ENCODE measurements around the gene CFHR2.
"Not testable (repeated sequence)": the region's sequence is repeated elsewhere in the genome, so short reads cannot be mapped to it uniquely, and the experiment has no call there.

The CFHR2 gene

GRCh38 chr1:196910215-196910614, 33.3 kb upstream of the CFHR2 start:
- H3K9me3 ChIP-seq (ENCODE audit: control insufficient read depth, insufficient read depth, low read length) = no peaks in the 10 kb centered on the region
- TF ChIP-seq EZH2phosphoT487 (IDR thresholded peaks at IDR 0.05; ENCODE audit: borderline replicate concordance, low read length) (no peak), CTCF (IDR thresholded peaks at IDR 0.05; ENCODE audit: low read depth, low read length, poor library complexity, severe bottlenecking) (no peak)
- H3K4me2 ChIP-seq (ENCODE audit: low read length) = no peak overlapping the region
- H3F3A ChIP-seq (ENCODE audit: control insufficient read depth, insufficient read depth) = no peaks in the 10 kb centered on the region
- H3K4me1 ChIP-seq (ENCODE audit: control insufficient read depth, low read length) = no peaks in the 10 kb centered on the region
- no peaks in the 10 kb centered on the region for H4K20me1 ChIP-seq (ENCODE audit: control insufficient read depth, insufficient read depth, low read depth, low read length)
- no peaks in the 10 kb centered on the region for H3K79me2 ChIP-seq (ENCODE audit: control insufficient read depth, low read length)
- no peaks in the 10 kb centered on the region for H3K27me3 ChIP-seq (ENCODE audit: control insufficient read depth, low read length)
- H3K36me3 ChIP-seq (ENCODE audit: control insufficient read depth, low read length) = no peaks in the 10 kb centered on the region
- no peaks in the 10 kb centered on the region for H3K9me2 ChIP-seq (replicated peaks; ENCODE audit: control insufficient read depth, low read length)
- no peak overlapping the region for H3K27ac ChIP-seq (ENCODE audit: low read depth, low read length)
- no peak overlapping the region for H3K4me3 ChIP-seq (ENCODE audit: low read length)

DNA sequence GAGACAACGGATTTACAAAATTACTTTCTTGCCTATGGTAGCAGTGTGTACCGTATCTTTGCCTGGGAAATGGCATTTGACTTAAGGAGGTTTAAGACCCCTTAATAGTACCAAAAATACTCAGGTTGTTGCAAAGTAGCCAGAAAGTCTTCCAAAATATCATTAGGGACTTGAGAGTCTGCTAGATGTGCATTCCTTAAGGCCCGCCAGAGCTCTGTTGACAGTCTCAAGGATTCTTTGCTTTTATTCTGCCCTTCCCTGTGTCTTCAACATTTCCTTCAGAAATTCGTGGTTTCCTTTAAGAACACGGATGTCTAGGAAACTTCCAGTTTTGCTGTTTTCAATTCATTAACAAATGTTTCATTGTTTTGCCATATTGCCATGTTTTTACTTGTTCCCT, 31.3 kb upstream of the CFHR2 start:
- not testable (repeated sequence) for H3K9me2 ChIP-seq (replicated peaks; ENCODE audit: control insufficient read depth, low read length); H3K27ac ChIP-seq (ENCODE audit: low read depth, low read length); H3K4me3 ChIP-seq (ENCODE audit: low read length); H4K20me1 ChIP-seq (ENCODE audit: control insufficient read depth, insufficient read depth, low read depth, low read length); H3K27me3 ChIP-seq (ENCODE audit: control insufficient read depth, low read length); H3F3A ChIP-seq (ENCODE audit: control insufficient read depth, insufficient read depth); H3K36me3 ChIP-seq (ENCODE audit: control insufficient read depth, low read length); H3K4me1 ChIP-seq (ENCODE audit: control insufficient read depth, low read length); H3K79me2 ChIP-seq (ENCODE audit: control insufficient read depth, low read length); H3K9me3 ChIP-seq (ENCODE audit: control insufficient read depth, insufficient read depth, low read length); H3K4me2 ChIP-seq (ENCODE audit: low read length)

GRCh38 chr1:196926839-196927238, 16.7 kb upstream of the CFHR2 start:
- not testable (repeated sequence) for H3K36me3 ChIP-seq (ENCODE audit: control insufficient read depth, low read length); H3K27me3 ChIP-seq (ENCODE audit: control insufficient read depth, low read length); H3K79me2 ChIP-seq (ENCODE audit: control insufficient read depth, low read length); H3K9me3 ChIP-seq (ENCODE audit: control insufficient read depth, insufficient read depth, low read length); H4K20me1 ChIP-seq (ENCODE audit: control insufficient read depth, insufficient read depth, low read depth, low read length); H3K4me1 ChIP-seq (ENCODE audit: control insufficient read depth, low read length); H3K4me2 ChIP-seq (ENCODE audit: low read length); H3K27ac ChIP-seq (ENCODE audit: low read depth, low read length); H3F3A ChIP-seq (ENCODE audit: control insufficient read depth, insufficient read depth); H3K4me3 ChIP-seq (ENCODE audit: low read length); H3K9me2 ChIP-seq (replicated peaks; ENCODE audit: control insufficient read depth, low read length)

DNA sequence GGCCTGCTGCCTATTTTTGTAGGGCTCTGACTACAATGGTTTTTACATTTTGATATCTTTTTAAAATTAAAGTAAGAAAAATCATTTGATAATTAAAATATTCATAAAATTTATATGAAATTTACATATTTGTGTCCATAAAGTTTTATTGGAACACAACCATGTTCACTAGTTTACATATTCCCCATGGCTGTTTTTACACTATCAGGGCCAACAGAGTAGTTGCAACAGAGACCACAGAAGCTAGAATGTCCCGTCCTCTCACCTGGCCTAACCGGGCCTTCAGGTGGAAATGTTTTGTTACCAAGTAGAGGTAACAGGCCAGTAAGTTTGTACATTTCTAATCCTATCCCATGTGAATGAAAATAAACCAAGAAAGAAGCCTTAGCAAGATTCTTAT, 10.7 kb upstream of the CFHR2 start:
- not testable (repeated sequence) for H3K9me2 ChIP-seq (replicated peaks; ENCODE audit: control insufficient read depth, low read length); H3K27me3 ChIP-seq (ENCODE audit: control insufficient read depth, low read length); H3K4me1 ChIP-seq (ENCODE audit: control insufficient read depth, low read length); H4K20me1 ChIP-seq (ENCODE audit: control insufficient read depth, insufficient read depth, low read depth, low read length); H3K4me3 ChIP-seq (ENCODE audit: low read length); H3K4me2 ChIP-seq (ENCODE audit: low read length); H3K27ac ChIP-seq (ENCODE audit: low read depth, low read length); H3F3A ChIP-seq (ENCODE audit: control insufficient read depth, insufficient read depth); H3K9me3 ChIP-seq (ENCODE audit: control insufficient read depth, insufficient read depth, low read length); H3K36me3 ChIP-seq (ENCODE audit: control insufficient read depth, low read length); H3K79me2 ChIP-seq (ENCODE audit: control insufficient read depth, low read length)

DNA sequence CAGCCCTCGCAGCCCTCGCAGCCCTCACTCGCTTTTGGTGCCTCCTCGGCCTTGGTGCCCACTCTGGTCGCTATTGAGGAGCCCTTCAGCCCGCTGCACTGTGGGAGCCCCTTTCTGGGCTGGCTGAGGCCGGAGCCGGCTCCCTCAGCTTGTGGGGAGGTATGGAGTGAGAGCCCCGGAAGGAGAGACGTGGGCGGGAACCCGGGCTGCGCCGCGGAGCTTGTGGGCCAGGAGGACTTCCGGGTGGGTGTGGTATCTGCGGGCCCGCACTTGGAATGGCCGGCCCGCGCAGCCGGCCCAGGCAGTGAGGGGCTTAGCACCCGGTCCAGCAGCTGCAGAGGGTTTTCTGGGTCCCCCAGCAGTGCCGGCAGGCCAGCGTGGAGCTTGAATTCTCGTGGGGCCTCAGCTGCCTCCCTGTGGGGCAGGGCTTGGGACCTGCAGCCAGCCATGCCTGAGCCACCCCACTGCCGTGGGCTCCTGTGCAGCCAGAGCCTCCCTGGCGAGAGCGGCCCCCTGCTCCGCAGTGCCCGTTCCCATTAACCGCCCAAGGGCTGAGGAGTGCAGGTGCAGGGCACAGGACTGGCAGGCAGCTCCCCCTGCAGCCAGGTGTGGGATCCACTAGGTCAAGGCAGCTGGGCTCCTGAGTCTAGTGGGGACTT, 9.9 kb upstream of the CFHR2 start:
- TF ChIP-seq EZH2phosphoT487 (IDR thresholded peaks at IDR 0.05; ENCODE audit: borderline replicate concordance, low read length) (no peak), CTCF (IDR thresholded peaks at IDR 0.05; ENCODE audit: low read depth, low read length, poor library complexity, severe bottlenecking) (no peak)
- no peaks in the 10 kb centered on the region for H3K9me2 ChIP-seq (replicated peaks; ENCODE audit: control insufficient read depth, low read length)
- no peaks in the 10 kb centered on the region for H4K20me1 ChIP-seq (ENCODE audit: control insufficient read depth, insufficient read depth, low read depth, low read length)
- H3K27ac ChIP-seq (ENCODE audit: low read depth, low read length) = no peak overlapping the region
- H3K79me2 ChIP-seq (ENCODE audit: control insufficient read depth, low read length) = no peaks in the 10 kb centered on the region
- no peaks in the 10 kb centered on the region for H3K27me3 ChIP-seq (ENCODE audit: control insufficient read depth, low read length)
- no peak overlapping the region for H3K4me3 ChIP-seq (ENCODE audit: low read length)
- H3F3A ChIP-seq (ENCODE audit: control insufficient read depth, insufficient read depth) = no peaks in the 10 kb centered on the region
- H3K36me3 ChIP-seq (ENCODE audit: control insufficient read depth, low read length) = no peaks in the 10 kb centered on the region
- no peaks in the 10 kb centered on the region for H3K9me3 ChIP-seq (ENCODE audit: control insufficient read depth, insufficient read depth, low read length)
- H3K4me1 ChIP-seq (ENCODE audit: control insufficient read depth, low read length) = no peaks in the 10 kb centered on the region
- H3K4me2 ChIP-seq (ENCODE audit: low read length) = no peak overlapping the region

DNA sequence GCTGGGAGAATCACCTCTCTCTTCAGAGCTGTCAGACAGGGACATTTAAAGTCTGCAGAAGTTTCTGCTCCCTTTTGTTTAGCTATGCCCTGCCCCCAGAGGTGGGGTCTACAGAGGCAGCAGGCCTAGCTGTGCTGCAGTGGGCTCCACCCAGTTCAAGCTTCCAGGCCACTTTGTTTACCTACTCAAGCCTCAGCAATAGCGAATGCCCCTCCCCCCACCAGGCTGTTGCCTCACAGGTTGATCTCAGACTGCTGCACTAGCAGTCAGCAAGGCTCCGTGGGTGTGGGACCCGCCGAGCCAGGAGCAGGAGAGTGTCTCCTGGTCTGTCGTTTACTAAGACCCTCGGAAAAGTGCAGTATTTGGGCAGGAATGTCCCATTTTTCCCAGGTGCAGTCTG, 2.1 kb upstream of the CFHR2 start:
- not testable (repeated sequence) for H3K36me3 ChIP-seq (ENCODE audit: control insufficient read depth, low read length); H3K9me3 ChIP-seq (ENCODE audit: control insufficient read depth, insufficient read depth, low read length); H3K4me2 ChIP-seq (ENCODE audit: low read length); H3K27ac ChIP-seq (ENCODE audit: low read depth, low read length); H3K4me3 ChIP-seq (ENCODE audit: low read length); H3K4me1 ChIP-seq (ENCODE audit: control insufficient read depth, low read length); H3K9me2 ChIP-seq (replicated peaks; ENCODE audit: control insufficient read depth, low read length); H4K20me1 ChIP-seq (ENCODE audit: control insufficient read depth, insufficient read depth, low read depth, low read length); H3K79me2 ChIP-seq (ENCODE audit: control insufficient read depth, low read length); H3K27me3 ChIP-seq (ENCODE audit: control insufficient read depth, low read length); H3F3A ChIP-seq (ENCODE audit: control insufficient read depth, insufficient read depth)
